CD4-positive, alpha-beta T cell treated with Interleukin-21 for 1 hour (primary cell): ENCODE results near the gene FLNC.

Experiments
- DNase-seq: peaks from one replicate; pipeline ENCODE4 v3.0.0-alpha.2; 2020

The FLNC gene

GRCh38 chr7:128865996-128866877 is 36.0 kb downstream of the FLNC start:
- no peak for DNase-seq

DNA sequence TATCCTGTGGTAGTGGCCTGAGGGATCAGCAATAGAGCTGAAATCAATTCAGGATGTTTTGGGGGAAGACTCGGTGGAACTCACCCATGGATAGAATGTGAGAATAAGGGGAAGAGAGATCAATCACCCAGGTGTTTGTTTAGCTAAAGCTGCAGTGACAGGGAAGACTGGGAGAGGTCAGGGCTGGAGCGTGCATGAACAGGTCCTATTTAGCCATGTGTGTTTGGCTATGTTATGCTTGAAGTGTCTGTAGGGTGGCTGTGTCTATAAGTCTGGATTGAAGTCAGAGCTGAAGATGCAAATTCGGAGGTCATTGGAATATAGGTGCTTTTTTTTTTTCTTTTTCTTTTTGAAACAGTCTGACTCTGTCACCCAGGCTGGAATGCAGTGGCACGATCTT is 37.0 kb downstream of the FLNC start:
- no peak for DNase-seq

- DNase-seq, result no peak
Observed at GRCh38 chr7:128867842-128868623, 37.8 kb downstream of the FLNC start.

- no peak for DNase-seq
Observed at GRCh38 chr7:128868624-128869137, 38.5 kb downstream of the FLNC start.

DNA sequence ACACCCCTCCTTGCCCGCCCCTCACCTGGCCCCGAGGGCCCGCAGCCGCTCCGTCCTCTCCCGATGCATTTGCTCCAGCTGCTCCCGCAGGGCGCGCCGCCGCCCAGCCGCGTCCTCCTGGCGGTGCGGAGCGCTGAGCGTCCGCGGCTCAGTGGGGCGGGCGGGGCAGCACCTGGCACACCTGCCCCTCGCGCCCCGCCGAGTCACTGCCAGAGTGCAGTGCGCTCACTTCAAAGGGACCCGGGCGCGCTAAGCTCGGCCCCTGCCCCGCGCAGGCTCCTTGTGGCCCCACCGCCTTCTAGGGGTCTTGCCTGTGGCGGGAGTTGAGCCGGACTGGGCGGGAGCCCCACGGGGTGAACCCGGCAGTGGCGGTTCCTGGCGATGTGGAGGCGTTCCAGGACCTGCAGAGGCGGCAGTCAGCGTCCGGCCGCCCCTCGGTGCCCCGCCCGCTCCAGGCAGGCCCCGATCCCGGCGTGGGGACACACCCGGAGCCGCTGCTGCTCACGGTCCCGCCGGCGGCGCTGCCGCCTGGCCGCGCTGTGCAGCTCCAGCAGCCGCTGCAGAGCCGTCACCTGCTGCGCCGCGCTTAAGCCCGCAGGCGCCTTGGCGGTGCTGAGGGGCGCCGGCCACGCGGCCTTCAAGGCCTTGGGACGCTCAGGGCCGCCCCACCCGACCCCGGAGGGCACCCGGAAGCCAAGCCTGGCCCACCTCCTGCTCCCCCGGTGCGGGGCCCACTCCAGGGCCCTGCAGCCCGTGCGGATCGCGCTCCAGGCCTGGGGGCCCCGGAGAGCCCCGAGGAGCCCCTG is 39.1 kb downstream of the FLNC start:
- peak; percentile 35 for DNase-seq

DNA sequence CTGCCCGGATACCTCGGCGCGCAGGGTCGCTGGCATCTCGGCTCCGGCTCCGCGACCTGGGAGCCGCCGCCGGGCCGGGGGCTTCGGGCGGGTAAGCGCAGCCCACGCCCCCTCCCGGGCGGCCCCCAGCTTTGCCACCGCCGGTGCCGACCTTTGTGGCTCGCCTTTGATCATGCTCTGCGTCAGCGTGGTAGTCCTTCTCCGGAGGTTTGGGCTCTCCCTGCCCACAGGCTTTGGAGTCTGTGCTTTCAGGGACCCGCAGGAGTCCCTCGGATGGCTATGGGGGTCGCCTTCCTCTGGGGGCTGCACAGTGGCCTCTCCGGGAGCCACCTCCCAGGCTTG is 39.7 kb downstream of the FLNC start:
- no peak for DNase-seq

DNA sequence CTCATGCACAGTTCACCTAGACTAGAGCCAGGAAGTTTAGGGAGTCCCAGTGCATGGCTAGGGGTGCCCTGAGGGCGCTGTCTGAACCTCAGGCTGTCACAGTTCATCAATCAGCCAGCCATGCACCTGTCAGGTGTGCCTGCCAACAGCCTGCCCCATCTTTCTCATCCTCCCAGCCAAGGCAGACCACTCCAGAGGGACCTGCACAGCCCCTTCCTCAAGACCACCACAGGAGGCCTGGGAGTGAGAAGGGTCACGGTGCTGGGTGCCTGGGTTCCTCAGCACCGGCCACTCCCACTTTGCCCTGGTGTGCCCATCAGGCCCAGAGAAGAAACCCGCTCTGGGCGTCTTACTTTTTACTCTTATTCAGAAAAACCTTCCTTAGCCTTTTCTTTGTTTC is 40.8 kb downstream of the FLNC start:
- no peak for DNase-seq

GRCh38 chr7:128872394-128872824 is 42.2 kb downstream of the FLNC start:
- DNase-seq, result no peak

GRCh38 chr7:128873234-128873633 is 43.0 kb downstream of the FLNC start:
- DNase-seq, result no peak

GRCh38 chr7:128874140-128875031 is 44.2 kb downstream of the FLNC start:
- DNase-seq, result no peak

- DNase-seq, result no peak
Observed at GRCh38 chr7:128875523-128875948, 45.3 kb downstream of the FLNC start.

DNA sequence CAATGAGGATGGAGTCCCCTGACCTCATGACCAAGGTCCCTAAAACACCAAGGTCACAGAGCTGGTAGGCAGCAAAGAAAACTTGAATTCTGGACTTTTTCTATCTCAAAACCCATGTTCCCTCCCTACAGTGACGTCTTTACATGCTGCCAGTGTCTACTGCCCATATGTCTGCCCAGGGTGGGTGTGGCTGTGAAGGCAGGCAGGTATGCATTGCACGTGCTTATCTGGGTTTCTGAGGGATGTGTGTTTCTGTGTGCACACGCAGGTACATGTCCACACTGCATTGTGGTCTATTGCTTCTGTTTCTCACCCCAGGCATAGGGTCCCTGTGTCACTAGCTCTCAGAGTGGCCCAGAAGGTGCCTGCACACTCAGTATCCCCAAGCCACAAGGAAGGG is 45.9 kb downstream of the FLNC start:
- no peak for DNase-seq

DNA sequence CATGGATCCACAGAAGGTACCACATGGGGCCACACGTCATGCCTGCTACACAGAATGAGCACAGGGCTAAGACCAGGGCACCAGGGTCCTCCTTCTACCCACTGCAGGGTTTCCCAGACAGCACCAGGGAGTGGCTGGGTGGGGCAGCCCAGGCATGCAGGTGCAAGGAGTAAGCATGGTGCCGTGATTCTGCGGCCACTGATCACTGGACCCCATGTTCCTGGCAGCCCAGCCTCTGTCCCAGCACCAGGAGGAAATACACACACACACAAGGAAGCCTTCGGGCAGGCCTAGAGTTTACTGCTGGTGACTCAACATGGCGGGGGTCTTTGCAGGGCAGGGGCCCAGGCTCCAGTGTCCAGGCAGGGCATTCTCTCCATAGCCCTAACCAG is 46.4 kb downstream of the FLNC start:
- no peak for DNase-seq

- DNase-seq, result no peak
Observed at GRCh38 chr7:128876978-128877755, 47.0 kb downstream of the FLNC start.

GRCh38 chr7:128877756-128878120 is 47.5 kb downstream of the FLNC start:
- DNase-seq, result no peak

- DNase-seq, result no peak
Observed at GRCh38 chr7:128878226-128879105, 48.3 kb downstream of the FLNC start.

DNA sequence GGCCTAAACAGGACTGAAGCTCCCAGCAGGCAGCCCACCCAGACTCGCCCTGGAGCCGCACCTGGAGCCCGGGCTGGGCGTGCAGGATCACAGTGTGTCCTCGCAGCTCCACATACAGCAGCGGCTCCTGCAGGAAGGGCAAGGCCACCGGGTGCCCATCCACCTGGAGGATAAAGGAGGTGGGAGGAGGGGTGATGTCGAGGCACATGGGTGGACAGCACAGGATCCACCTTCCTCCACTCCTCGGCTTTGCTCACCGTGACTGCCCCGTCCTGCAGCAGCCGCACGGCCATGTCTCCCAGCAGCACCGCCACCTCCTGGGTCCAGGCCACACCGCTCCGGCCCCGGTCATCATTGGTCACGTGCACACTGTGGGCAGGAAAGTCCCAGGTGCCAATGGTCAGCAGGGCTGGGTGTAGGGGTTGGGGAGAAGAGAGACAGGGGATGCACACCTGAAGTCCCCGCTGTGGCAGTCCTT is 49.3 kb downstream of the FLNC start:
- DNase-seq, result no peak

DNA sequence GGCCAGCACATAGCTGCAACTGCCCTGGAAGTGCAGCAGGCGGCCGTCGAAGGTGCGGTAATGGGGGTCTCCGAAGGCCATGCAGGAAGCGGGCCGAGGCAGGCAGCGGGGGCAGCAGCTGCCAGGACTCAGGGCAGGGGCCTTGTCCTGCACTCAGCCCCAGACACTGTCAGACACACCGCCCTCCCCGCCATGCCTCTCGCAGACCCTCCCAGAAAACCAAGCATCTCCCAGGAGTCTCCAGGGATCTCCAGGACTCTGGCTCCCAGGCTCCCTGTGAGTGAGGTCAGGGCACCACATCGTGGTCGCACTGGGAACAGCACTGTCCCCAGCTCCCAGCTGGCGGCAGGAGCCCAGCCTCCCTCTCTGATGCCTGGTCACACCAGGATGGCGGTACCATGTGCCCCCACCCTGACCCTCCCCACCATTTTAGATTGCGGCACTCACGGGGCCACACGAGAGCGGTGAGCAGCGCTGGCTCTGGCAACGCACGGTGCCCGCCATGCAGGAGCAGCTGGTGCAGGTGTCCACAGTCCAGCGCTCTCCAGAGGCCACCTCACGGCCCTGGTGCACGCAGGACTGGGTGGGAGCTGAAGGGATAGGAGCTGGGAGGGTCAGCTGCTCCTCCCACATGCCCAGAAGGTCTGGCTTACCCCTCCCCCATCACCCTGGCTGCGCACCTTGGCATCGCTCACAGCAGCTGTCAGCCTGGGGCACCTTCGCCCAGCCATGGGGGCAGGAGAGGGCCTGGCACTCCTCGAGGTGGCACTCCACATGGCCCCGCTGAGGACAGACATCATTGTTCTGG is 49.9 kb downstream of the FLNC start:
- no peak for DNase-seq

- DNase-seq, result no peak
Observed at GRCh38 chr7:128880791-128881457, 50.7 kb downstream of the FLNC start.
